ENCODE data around the gene GPR21. TPM values are rescaled to one million over a fixed set of nuclear protein-coding genes. Genes with fewer than 3 reads are reported as not detected.

Gene GPR21
- total and polyA plus RNA-seq, 2 donors (not counting 3 experiments of a cell fraction or from before 2014, with no cell fraction given), result 0.36 to 2.7 TPM

GRCh38 chr9:123053711-123054110 lies 20.2 kb downstream of the GPR21 start:
- H3K4me2 ChIP-seq (ENCODE audit: insufficient read depth, low read length), result no peak overlapping the region
- H2AFZ ChIP-seq (ENCODE audit: low read depth, low read length), result no peak overlapping the region
- ChIA-PET CTCF (interaction anchor here (0.8 to 1.0 kb wide), 2 partner anchors 15 to 27 kb away, joined by 3 read pairs; no protein-coding TSS in a partner anchor), POLR2A (no interaction called here)
- intact Hi-C loops (cut with micrococcal nuclease), result no loop called here
- no peaks in the 10 kb centered on the region for H3K9me1 ChIP-seq (replicated peaks; ENCODE audit: control insufficient read depth, extremely low read depth, insufficient read depth, low read length)
- TF ChIP-seq, protein P1, sequence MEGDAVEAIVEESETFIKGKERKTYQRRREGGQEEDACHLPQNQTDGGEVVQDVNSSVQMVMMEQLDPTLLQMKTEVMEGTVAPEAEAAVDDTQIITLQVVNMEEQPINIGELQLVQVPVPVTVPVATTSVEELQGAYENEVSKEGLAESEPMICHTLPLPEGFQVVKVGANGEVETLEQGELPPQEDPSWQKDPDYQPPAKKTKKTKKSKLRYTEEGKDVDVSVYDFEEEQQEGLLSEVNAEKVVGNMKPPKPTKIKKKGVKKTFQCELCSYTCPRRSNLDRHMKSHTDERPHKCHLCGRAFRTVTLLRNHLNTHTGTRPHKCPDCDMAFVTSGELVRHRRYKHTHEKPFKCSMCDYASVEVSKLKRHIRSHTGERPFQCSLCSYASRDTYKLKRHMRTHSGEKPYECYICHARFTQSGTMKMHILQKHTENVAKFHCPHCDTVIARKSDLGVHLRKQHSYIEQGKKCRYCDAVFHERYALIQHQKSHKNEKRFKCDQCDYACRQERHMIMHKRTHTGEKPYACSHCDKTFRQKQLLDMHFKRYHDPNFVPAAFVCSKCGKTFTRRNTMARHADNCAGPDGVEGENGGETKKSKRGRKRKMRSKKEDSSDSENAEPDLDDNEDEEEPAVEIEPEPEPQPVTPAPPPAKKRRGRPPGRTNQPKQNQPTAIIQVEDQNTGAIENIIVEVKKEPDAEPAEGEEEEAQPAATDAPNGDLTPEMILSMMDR (IDR thresholded peaks at IDR 0.05; ENCODE audit: extremely low read depth in 1 of 2, insufficient read depth in 1 of 2, low read depth in 1 of 2, low read length in 2 of 2), result no peak
- dilution Hi-C loops (cut with MboI; ENCODE audit: extremely low pct_ligation_motif_present, low sequenced_read_pairs), result no loop called here
- H3K36me3 ChIP-seq (ENCODE audit: control insufficient read depth in 2 of 2, extremely low read depth in 1 of 2, insufficient read depth in 2 of 2, low read length in 2 of 2), result no peaks in the 10 kb centered on the region
- no peak overlapping the region for H3K9ac ChIP-seq (replicated peaks; ENCODE audit: extremely low read depth, insufficient read depth, low read length)
- H3K9me3 ChIP-seq (replicated peaks; ENCODE audit: control insufficient read depth, insufficient read depth, low read length), result no peaks in the 10 kb centered on the region
- DNase-seq (ENCODE audit: low read depth, low spot score) (peak; percentile 90), FAIRE-seq (no peak)
- no peak overlapping the region for H3K27ac ChIP-seq (ENCODE audit: insufficient read depth, low read depth, low read length)
- no peaks in the 10 kb centered on the region for H4K20me1 ChIP-seq (replicated peaks; ENCODE audit: control insufficient read depth, extremely low read depth, insufficient read depth, low read length)
- no TSS peak for BruUV-seq (replicated peaks)
- H3K79me2 ChIP-seq (ENCODE audit: control insufficient read depth, insufficient read depth, low read length), result no peaks in the 10 kb centered on the region
- H3K27me3 ChIP-seq (ENCODE audit: control insufficient read depth in 2 of 2, insufficient read depth in 2 of 2, low read length in 2 of 2), result no peaks in the 10 kb centered on the region
- H3K4me3 ChIP-seq (replicated peaks in 1 of 3; ENCODE audit: insufficient read depth in 1 of 3, low read depth in 1 of 3, low read length in 3 of 3), result no peak overlapping the region
- peaks cover 15% of the 10 kb centered on the region for H3K4me1 ChIP-seq (ENCODE audit: control insufficient read depth, extremely low read depth, insufficient read depth, low read length)

- POLR2A ChIA-PET, result no interaction called here
- no peaks in the 10 kb centered on the region for H3K4me1 ChIP-seq (ENCODE audit: control insufficient read depth, extremely low read depth, insufficient read depth, low read length)
- dilution Hi-C loops (cut with MboI; ENCODE audit: extremely low pct_ligation_motif_present, low sequenced_read_pairs), result no loop called here
Observed at GRCh38 chr9:123058834-123059233, 25.4 kb downstream of the GPR21 start.

More at GRCh38 chr9:123058834-123059233, 25.4 kb downstream of the GPR21 start:
- no peak for TF ChIP-seq POLR2AphosphoS5 (IDR thresholded peaks at IDR 0.05; ENCODE audit: insufficient read depth, low read depth, low read length)
- no peak for TF ChIP-seq MYC (IDR thresholded peaks at IDR 0.05; ENCODE audit: low read depth, low read length)
- TF ChIP-seq FOS (IDR thresholded peaks at IDR 0.05; ENCODE audit: borderline replicate concordance, insufficient read depth, low read length), result no peak
- no peak for TF ChIP-seq GATA2 (IDR thresholded peaks at IDR 0.05; ENCODE audit: insufficient read depth, insufficient read length, low read depth, low read length)
- TF ChIP-seq, protein P2, sequence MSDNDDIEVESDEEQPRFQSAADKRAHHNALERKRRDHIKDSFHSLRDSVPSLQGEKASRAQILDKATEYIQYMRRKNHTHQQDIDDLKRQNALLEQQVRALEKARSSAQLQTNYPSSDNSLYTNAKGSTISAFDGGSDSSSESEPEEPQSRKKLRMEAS (IDR thresholded peaks at IDR 0.05; ENCODE audit: insufficient read depth, insufficient read length), result no peak
- TF ChIP-seq POLR2A (IDR thresholded peaks at IDR 0.05; ENCODE audit: low read depth, low read length), result no peak
- TF ChIP-seq, protein P1 (IDR thresholded peaks at IDR 0.05; ENCODE audit: extremely low read depth in 1 of 2, insufficient read depth in 1 of 2, low read depth in 1 of 2, low read length in 2 of 2), result no peak
- TF ChIP-seq JUN (IDR thresholded peaks at IDR 0.05; ENCODE audit: borderline replicate concordance, insufficient read depth, insufficient read length, low read depth), result no peak
- no peak for TF ChIP-seq EZH2 (IDR thresholded peaks at IDR 0.05; ENCODE audit: borderline replicate concordance, low read depth, low read length, severe bottlenecking)
- CTCF ChIA-PET, result no interaction called here
- no TSS peak for BruUV-seq (replicated peaks)
- Histone ChIP-seq H3K9me1 (replicated peaks; ENCODE audit: control insufficient read depth, extremely low read depth, insufficient read depth, low read length) (no peaks in the 10 kb centered on the region), H2AFZ (ENCODE audit: low read depth, low read length) (no peak overlapping the region), H3K27me3 (ENCODE audit: control insufficient read depth in 2 of 2, insufficient read depth in 2 of 2, low read length in 2 of 2) (no peaks in the 10 kb centered on the region), H3K27ac (ENCODE audit: insufficient read depth, low read depth, low read length) (no peak overlapping the region), H3K4me2 (ENCODE audit: insufficient read depth, low read length) (no peak overlapping the region), H3K4me3 (replicated peaks in 1 of 3; ENCODE audit: insufficient read depth in 1 of 3, low read depth in 1 of 3, low read length in 3 of 3) (no peak overlapping the region), H3K36me3 (ENCODE audit: control insufficient read depth in 2 of 2, extremely low read depth in 1 of 2, insufficient read depth in 2 of 2, low read length in 2 of 2) (peaks cover 0 to 2% of the 10 kb centered on the region in 2 experiments), H4K20me1 (replicated peaks; ENCODE audit: control insufficient read depth, extremely low read depth, insufficient read depth, low read length) (no peaks in the 10 kb centered on the region), H3K9ac (replicated peaks; ENCODE audit: extremely low read depth, insufficient read depth, low read length) (no peak overlapping the region), H3K9me3 (replicated peaks; ENCODE audit: control insufficient read depth, insufficient read depth, low read length) (no peaks in the 10 kb centered on the region), H3K79me2 (ENCODE audit: control insufficient read depth, insufficient read depth, low read length) (no peaks in the 10 kb centered on the region)
- FAIRE-seq, result no peak
- DNase-seq (ENCODE audit: low read depth, low spot score), result no peak
- intact Hi-C loops (cut with micrococcal nuclease), result no loop called here

All from endothelial cell of umbilical vein (primary cell).